ENCODE measurements around the gene SCGN.

GRCh38 chr6:25613415-25613814 lies 38.6 kb upstream of the SCGN start:
- TF ChIP-seq POLR2A (IDR thresholded peaks at IDR 0.05; ENCODE audit: low read depth, low read length) (no peak), TAF1 (IDR thresholded peaks at IDR 0.05; ENCODE audit: low read depth, low read length) (no peak), POLR2AphosphoS5 (IDR thresholded peaks at IDR 0.05; ENCODE audit: low read depth, low read length) (no peak), SPI1 (IDR thresholded peaks at IDR 0.05; ENCODE audit: low read depth, low read length) (no peak), PAX5 (IDR thresholded peaks at IDR 0.05; ENCODE audit: insufficient read depth, low read length, severe bottlenecking) (no peak)

Measured in GM12891 (cell line).